Left lung (tissue), 10 donors: ENCODE results near the gene PADI2. TPM values are rescaled to one million over a fixed set of nuclear protein-coding genes. Genes with fewer than 3 reads are reported as not detected.

Source experiments
- ATAC-seq: fragments of 200-7000 bp; cut with Tn5 transposase; one replicate; pipeline ENCODE4 v1.9.1; 2020; ENCODE audit warnings: moderate library complexity
- DNase-seq, 4 donors: peaks; one replicate each; pipeline ENCODE4 v3.0.0-alpha.2; 2013 to 2020
- H3K27ac ChIP-seq, 2 donors: fragments of 200-600 bp; sonication (generic) in 1 of 2; one replicate each; pipeline versions ENCODE4 v1.5.0 to v1.8.0; 2020 to 2021
- H3K27me3 ChIP-seq, 2 donors: fragments of 200-600 bp; sonication (generic) in 1 of 2; one replicate each; pipeline versions ENCODE4 v1.5.0 to v1.8.0; 2020 to 2021
- H3K36me3 ChIP-seq, 2 donors: fragments of 200-600 bp; sonication (generic) in 1 of 2; one replicate each; pipeline versions ENCODE4 v1.5.0 to v1.8.0; 2020 to 2021
- H3K4me1 ChIP-seq, 2 donors: fragments of 200-600 bp; one replicate each; pipeline ENCODE4 v1.8.0; 2021
- H3K4me3 ChIP-seq, 2 donors: fragments of 200-600 bp; sonication (generic) in 1 of 2; one replicate each; pipeline versions ENCODE4 v1.5.0 to v1.8.0; 2020 to 2021; ENCODE audit warnings: mild to moderate bottlenecking in 1 of 2
- H3K9me3 ChIP-seq, 2 donors: fragments of 200-600 bp; sonication (generic) in 1 of 2; one replicate each; pipeline versions ENCODE4 v1.5.0 to v1.8.0; 2020 to 2021
- intact Hi-C, 2 donors: fragments of 100-400 bp; cut with DNase I; formaldehyde crosslinking; loops; one replicate each; pipeline versions ENCODE4 v1.11.2 to v1.14.2; 2022
- polyA plus RNA-seq, 6 donors: library from polyadenylated mRNA; unstranded; fragments of 120-200 nt; gene quantifications; one replicate each; pipeline ENCODE4 v1.2.1, GENCODE V29; 2013; ENCODE audit not compliant: insufficient read length in 6 of 6
- total RNA-seq, 2 donors: library from RNA; stranded (reverse); fragmentation: NEBNext Ultra II Directional; extraction: Animal tissue kit (Norgen Biotek cat#: 25700); gene quantifications; one replicate each; pipeline ENCODE4 v1.2.1, GENCODE V29; 2021
- TF ChIP-seq, protein P1 (sequence below), 2 donors: fragments of 200-600 bp; sonication (generic) in 1 of 2; IDR thresholded peaks; one replicate each; pipeline versions ENCODE4 v1.5.0 to v1.8.0; 2021; ENCODE audit warnings: antibody characterized with exemption in 2 of 2
- donor health status: DM: no; HTN: yes; CAD: no.
- donor health status: DM: no; HTN: no; CAD: no.

PADI2 gene
- total and polyA plus RNA-seq, 8 donors, result 2.2 to 35.4 (median 10.6) TPM

DNA sequence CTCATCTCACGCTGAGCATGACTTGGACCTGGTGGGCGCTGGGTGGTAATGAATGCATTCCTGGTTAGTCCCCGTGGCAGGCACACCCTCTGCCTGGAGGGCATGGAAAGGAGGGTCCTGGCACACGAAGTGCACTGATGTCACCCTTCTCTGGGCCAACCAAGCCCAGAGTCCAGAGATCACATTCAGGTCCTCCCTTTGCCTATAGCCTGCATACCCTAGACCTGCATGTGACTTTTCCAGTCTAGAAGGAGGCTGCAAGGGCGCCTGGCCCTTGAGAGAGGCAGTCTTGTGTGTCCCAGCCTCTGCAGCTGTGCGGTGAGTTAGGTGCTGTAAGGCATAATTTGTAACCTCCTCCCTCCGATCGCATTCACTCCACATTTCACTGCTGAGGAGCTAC is 22.1 kb downstream of the PADI2 start:
- ATAC-seq (no peak), DNase-seq (no peak)
- no peak overlapping the region for H3K4me3 ChIP-seq
- H3K27me3 ChIP-seq, result no peaks in the 10 kb centered on the region
- H3K36me3 ChIP-seq, result peaks cover 0 to 23% of the 10 kb centered on the region in 2 donors
- no peaks in the 10 kb centered on the region for H3K9me3 ChIP-seq
- H3K27ac ChIP-seq, result peak overlapping the region in 1 of 2 donors; percentile 92
- intact Hi-C loops, result no loop called here
- peaks cover 0 to 38% of the 10 kb centered on the region in 2 donors for H3K4me1 ChIP-seq
- TF ChIP-seq, protein P1, sequence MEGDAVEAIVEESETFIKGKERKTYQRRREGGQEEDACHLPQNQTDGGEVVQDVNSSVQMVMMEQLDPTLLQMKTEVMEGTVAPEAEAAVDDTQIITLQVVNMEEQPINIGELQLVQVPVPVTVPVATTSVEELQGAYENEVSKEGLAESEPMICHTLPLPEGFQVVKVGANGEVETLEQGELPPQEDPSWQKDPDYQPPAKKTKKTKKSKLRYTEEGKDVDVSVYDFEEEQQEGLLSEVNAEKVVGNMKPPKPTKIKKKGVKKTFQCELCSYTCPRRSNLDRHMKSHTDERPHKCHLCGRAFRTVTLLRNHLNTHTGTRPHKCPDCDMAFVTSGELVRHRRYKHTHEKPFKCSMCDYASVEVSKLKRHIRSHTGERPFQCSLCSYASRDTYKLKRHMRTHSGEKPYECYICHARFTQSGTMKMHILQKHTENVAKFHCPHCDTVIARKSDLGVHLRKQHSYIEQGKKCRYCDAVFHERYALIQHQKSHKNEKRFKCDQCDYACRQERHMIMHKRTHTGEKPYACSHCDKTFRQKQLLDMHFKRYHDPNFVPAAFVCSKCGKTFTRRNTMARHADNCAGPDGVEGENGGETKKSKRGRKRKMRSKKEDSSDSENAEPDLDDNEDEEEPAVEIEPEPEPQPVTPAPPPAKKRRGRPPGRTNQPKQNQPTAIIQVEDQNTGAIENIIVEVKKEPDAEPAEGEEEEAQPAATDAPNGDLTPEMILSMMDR (IDR thresholded peaks at IDR 0.05), result no peak

- Histone ChIP-seq H3K27me3 (no peaks in the 10 kb centered on the region), H3K27ac (peak overlapping the region in 1 of 2 donors; percentile 92), H3K4me1 (peaks cover 0 to 38% of the 10 kb centered on the region in 2 donors), H3K36me3 (peaks cover 0 to 26% of the 10 kb centered on the region in 2 donors), H3K4me3 (no peak overlapping the region), H3K9me3 (no peaks in the 10 kb centered on the region)
- DNase-seq (no peak), ATAC-seq (no peak)
- TF ChIP-seq, protein P1 (IDR thresholded peaks at IDR 0.05), result no peak
- intact Hi-C loops, result no loop called here
Observed at GRCh38 chr1:17096584-17096983, 22.7 kb downstream of the PADI2 start.

- DNase-seq, result no peak
- H3K36me3 ChIP-seq, result peaks cover 0 to 34% of the 10 kb centered on the region in 2 donors
- intact Hi-C loops, result no loop called here
- H3K4me3 ChIP-seq, result no peak overlapping the region
- no peaks in the 10 kb centered on the region for H3K27me3 ChIP-seq
- TF ChIP-seq, protein P1 (IDR thresholded peaks at IDR 0.05), result no peak
- ATAC-seq, result no peak
- no peaks in the 10 kb centered on the region for H3K9me3 ChIP-seq
- H3K27ac ChIP-seq, result no peak overlapping the region
- H3K4me1 ChIP-seq, result peaks cover 0 to 36% of the 10 kb centered on the region in 2 donors
Observed at GRCh38 chr1:17095141-17095540, 24.1 kb downstream of the PADI2 start.

DNA sequence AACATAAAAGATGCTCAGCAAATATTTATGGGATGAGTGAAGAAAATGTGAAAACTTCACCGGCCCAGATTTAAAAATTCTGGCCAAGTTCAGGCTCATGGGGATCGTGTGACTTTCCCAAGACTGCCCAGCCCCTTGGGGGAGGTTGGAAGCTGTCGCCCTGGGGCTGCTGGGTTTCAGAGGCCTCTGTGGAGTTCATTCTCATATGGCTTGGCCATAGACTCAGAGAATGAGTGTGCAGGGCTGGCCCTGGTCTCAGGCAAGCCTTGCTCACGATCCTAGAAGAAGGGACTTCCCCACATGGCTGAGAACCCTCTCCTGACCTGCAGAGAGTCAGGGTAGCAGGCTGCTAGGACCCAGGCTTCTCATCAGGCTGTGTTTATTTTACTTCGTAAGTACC is 24.6 kb downstream of the PADI2 start:
- H3K4me3 ChIP-seq, result no peak overlapping the region
- peaks cover 0 to 34% of the 10 kb centered on the region in 2 donors for H3K36me3 ChIP-seq
- TF ChIP-seq, protein P1 (IDR thresholded peaks at IDR 0.05), result no peak
- peaks cover 0 to 32% of the 10 kb centered on the region in 2 donors for H3K4me1 ChIP-seq
- H3K27ac ChIP-seq, result no peak overlapping the region
- ATAC-seq (peak; percentile 66), DNase-seq (no peak)
- no peaks in the 10 kb centered on the region for H3K9me3 ChIP-seq
- H3K27me3 ChIP-seq, result no peaks in the 10 kb centered on the region
- intact Hi-C loops, result no loop called here

DNA sequence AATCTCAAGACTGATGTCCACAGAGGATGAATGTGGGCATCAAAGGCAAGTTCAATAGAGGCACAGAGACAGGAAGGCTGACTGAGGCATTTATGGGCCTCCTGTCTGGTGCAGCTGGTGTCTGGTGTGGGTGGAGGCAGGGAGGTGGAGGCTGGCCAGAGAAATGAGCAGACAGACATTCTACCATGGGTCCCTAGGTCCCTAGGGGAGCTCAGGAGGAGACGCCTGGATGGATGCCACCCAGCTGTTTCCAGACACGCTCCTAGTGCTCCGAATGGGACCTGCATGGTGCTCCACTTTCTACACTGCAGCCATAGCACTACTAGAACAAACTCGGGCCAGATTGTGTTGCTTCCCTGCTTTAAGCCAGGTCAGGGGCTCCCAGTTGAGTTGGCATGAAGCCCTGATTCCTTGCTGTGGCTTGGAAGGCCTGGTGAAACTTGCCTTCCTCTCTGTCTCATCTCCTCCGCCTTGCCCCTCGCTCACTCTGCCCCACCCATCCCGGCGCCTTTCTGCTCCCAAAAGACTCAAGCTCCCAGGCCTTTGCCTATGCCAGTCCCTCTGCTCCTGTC is 25.3 kb downstream of the PADI2 start:
- TF ChIP-seq, protein P1 (IDR thresholded peaks at IDR 0.05), result no peak
- Histone ChIP-seq H3K36me3 (peaks cover 0 to 34% of the 10 kb centered on the region in 2 donors), H3K27ac (no peak overlapping the region), H3K9me3 (no peaks in the 10 kb centered on the region), H3K27me3 (no peaks in the 10 kb centered on the region), H3K4me3 (no peak overlapping the region), H3K4me1 (peaks cover 0 to 26% of the 10 kb centered on the region in 2 donors)
- ATAC-seq (no peak), DNase-seq (no peak)
- intact Hi-C loops, result no loop called here
